ENCODE data around the gene B9D2.
"Not testable (repeated sequence)": the region's sequence is repeated elsewhere in the genome, so short reads cannot be mapped to it uniquely, and the experiment has no call there.

B9D2 gene

GRCh38 chr19:41395355-41395754 lies 31.4 kb upstream of the B9D2 start:
- DNase-seq, result no peak
- in situ Hi-C loops (cut with HindIII; ENCODE audit: low pct_ligation_motif_present, low pct_unique_long_range_greater_than_20kb, low sequenced_read_pairs), result no loop called here

DNA sequence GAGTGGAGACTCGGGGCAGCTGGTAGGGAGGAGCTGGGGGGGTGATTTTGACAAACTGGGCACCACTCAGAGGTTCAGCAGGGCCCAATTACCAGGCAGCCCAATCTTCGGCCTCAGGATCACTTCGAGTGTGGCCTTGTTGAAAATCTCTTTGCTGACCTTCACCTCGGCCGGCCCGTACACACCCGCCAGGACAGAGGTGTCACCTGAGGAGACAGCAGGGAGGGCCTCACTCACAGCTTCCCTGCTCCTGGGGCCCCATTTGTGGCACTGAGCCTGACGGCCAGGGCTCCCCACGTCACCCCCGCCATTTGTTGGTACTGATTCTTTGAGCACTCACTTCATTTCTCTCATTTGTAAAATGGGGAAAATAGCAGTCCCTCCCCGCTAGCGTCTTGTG lies 28.8 kb upstream of the B9D2 start:
- in situ Hi-C loops (cut with HindIII; ENCODE audit: low pct_ligation_motif_present, low pct_unique_long_range_greater_than_20kb, low sequenced_read_pairs), result no loop called here
- DNase-seq, result no peak

DNA sequence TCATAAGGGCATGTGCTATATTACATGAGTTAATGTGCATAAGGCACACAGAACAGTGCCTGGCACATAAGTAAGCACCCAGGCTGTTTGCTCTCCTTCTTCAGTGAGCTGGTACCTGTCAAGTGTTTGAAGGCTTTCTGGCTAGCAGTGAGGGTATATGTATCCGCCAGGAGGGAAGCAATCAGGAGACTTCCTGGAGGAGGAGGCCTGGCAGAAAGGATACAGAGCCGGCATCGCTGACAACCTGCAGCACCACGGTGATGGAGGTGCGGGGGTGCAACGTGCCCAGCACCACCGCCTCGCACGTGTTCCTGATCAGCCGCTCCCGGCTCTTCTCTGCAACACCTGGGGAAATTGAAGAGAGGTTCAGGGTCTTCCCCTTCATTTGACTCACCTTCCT lies 27.7 kb upstream of the B9D2 start:
- DNase-seq, result no peak
- in situ Hi-C loops (cut with HindIII; ENCODE audit: low pct_ligation_motif_present, low pct_unique_long_range_greater_than_20kb, low sequenced_read_pairs), result no loop called here

GRCh38 chr19:41386442-41386841 lies 22.5 kb upstream of the B9D2 start:
- DNase-seq, result no peak

DNA sequence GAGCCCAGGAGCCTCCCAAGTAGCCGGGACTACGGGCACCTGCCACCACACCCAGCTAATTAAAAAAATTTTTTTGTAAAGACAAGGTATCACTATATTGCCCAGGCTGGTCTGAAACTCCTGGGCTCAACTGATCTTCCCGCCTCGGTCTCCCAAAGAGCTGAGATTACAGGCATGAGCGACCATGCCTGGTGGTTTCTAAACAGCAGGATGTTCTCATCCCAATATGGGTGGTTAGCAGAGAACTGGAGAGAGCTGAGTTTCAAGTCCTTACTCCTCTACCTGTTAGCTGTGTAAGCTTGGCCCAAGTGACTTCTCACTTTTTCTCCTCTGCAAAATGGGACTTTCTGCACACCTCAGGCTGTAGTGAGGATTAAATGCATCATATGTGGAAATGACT lies 20.4 kb upstream of the B9D2 start:
- peak; percentile 49 for DNase-seq

More at GRCh38 chr19:41386442-41386841, 22.5 kb upstream of the B9D2 start:
- in situ Hi-C loops (cut with HindIII; ENCODE audit: low pct_ligation_motif_present, low pct_unique_long_range_greater_than_20kb, low sequenced_read_pairs), result no loop called here

GRCh38 chr19:41381536-41381935 lies 17.6 kb upstream of the B9D2 start:
- in situ Hi-C loops (cut with HindIII; ENCODE audit: low pct_ligation_motif_present, low pct_unique_long_range_greater_than_20kb, low sequenced_read_pairs); DNase-seq: not testable (repeated sequence)

More for the DNA sequence above, 20.4 kb upstream of the B9D2 start:
- in situ Hi-C loops (cut with HindIII; ENCODE audit: low pct_ligation_motif_present, low pct_unique_long_range_greater_than_20kb, low sequenced_read_pairs), result no loop called here

DNA sequence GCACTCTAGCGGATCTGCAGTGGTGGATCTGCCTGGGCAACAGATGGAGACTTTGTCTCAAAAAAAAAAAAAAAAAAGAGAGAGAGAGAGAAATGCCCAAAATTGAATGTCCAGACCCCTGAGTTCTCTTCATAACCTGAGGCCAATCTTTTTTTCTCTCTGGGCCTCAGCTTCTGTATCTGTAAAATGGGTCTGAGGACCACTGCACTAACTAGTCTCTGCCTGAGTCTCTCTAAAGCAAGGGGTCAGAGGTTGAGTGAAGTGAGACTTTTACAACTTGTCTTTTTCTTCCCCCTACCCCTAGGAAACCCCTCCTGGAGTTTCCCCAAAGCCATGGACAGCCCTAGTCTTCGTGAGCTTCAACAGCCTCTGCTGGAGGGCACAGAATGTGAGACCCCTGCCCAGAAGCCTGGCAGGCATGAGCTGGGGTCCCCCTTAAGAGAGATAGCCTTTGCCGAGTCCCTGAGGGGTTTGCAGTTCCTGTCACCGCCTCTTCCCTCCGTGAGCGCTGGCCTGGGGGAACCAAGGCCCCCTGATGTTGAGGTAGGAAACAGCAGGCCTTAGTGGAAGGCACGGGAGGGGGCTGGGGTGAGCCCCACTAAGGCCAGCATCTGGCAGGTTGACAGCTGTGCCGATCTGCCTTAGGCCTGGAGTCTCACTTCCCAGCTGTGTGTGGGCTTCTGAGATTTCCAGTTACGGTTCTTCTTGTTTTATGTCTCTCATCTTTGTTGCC lies 14.2 kb upstream of the B9D2 start:
- DNase-seq, result no peak
- in situ Hi-C loops (cut with HindIII; ENCODE audit: low pct_ligation_motif_present, low pct_unique_long_range_greater_than_20kb, low sequenced_read_pairs), result no loop called here

GRCh38 chr19:41376998-41377365 lies 13.0 kb upstream of the B9D2 start:
- no peak for DNase-seq
- in situ Hi-C loops (cut with HindIII; ENCODE audit: low pct_ligation_motif_present, low pct_unique_long_range_greater_than_20kb, low sequenced_read_pairs), result no loop called here

GRCh38 chr19:41376241-41376997 lies 12.5 kb upstream of the B9D2 start, which contains the start of gene TMEM91:
TSS of gene TMEM91 (plus strand) at chr19:41376533. CDS start at chr19:41378310, 1,777 bp downstream.
- DNase-seq, result no peak

DNA sequence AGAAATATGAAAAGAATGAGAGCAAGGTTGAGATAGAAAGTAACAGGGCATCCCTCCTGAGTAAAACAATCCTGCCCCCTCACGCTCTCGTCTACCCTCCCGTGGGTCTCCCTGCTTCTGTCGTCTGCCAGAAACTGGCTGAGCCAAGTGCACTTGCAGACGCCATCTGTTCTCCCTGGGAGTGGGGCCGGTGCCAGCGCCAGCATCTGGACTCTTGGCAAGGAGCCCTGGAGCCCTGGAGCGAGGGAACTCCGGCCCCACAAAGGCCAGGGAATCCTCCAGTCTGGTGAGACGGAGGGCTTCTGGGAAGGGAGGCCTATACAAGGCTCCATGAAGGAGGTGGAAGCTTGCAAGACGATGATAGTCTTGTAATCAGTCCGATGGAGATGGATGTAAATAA lies 10.0 kb upstream of the B9D2 start:
- DNase-seq, result peak; percentile 66
- in situ Hi-C loops (cut with HindIII; ENCODE audit: low pct_ligation_motif_present, low pct_unique_long_range_greater_than_20kb, low sequenced_read_pairs), result no loop called here

More at GRCh38 chr19:41376241-41376997, 12.5 kb upstream of the B9D2 start, which contains the start of gene TMEM91:
- in situ Hi-C loops (cut with HindIII; ENCODE audit: low pct_ligation_motif_present, low pct_unique_long_range_greater_than_20kb, low sequenced_read_pairs), result no loop called here

DNA sequence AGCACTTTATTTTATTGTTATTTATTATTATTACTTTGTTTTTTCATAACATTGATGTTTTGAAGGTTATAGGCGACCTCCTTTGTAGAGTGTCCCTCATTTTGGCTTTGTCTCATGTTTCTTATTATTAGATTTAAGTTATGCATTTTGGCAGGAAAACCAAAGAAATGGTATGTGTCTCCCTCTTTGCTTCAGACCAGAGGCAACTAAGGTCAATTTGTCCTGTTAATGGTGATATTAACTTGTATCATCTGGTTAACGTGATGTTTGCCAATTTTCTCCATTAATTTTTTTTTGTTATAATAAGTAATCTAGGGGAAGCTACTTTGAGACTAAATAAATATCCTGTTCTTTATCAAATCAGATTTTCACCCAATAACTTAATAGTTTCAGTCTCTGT lies 8.6 kb upstream of the B9D2 start:
- in situ Hi-C loops (cut with HindIII; ENCODE audit: low pct_ligation_motif_present, low pct_unique_long_range_greater_than_20kb, low sequenced_read_pairs), result no loop called here
- DNase-seq, result no peak

GRCh38 chr19:41371541-41371940 lies 7.6 kb upstream of the B9D2 start:
- in situ Hi-C loops (cut with HindIII; ENCODE audit: low pct_ligation_motif_present, low pct_unique_long_range_greater_than_20kb, low sequenced_read_pairs), result no loop called here
- DNase-seq, result no peak

GRCh38 chr19:41371119-41371518 lies 7.2 kb upstream of the B9D2 start:
- DNase-seq; in situ Hi-C loops (cut with HindIII; ENCODE audit: low pct_ligation_motif_present, low pct_unique_long_range_greater_than_20kb, low sequenced_read_pairs): not testable (repeated sequence)

DNA sequence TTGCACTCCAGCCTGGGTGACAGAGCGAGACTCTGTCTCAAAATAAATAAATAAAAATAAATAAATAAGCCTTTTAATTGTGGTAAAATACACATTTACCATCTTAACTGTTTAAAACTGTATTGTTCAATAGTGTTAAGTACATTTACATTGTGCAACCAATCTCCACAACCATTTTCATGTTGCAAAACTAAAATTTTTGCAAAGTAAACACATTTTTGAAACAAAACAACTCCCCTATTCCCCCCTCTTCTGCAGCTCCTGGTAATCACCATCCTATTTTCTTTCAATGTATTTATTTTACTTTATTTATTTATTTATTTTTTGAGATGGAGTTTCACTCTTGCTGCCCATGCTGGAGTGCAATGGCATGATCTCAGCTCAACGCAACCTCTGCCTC lies 5.8 kb upstream of the B9D2 start:
- in situ Hi-C loops (cut with HindIII; ENCODE audit: low pct_ligation_motif_present, low pct_unique_long_range_greater_than_20kb, low sequenced_read_pairs), result no loop called here
- DNase-seq, result no peak

- peak; percentile 88 for DNase-seq
- in situ Hi-C loops (cut with HindIII; ENCODE audit: low pct_ligation_motif_present, low pct_unique_long_range_greater_than_20kb, low sequenced_read_pairs), result no loop called here
These were observed 3.9 kb upstream of the B9D2 start for GRCh38 chr19:41367848-41368301.

DNA sequence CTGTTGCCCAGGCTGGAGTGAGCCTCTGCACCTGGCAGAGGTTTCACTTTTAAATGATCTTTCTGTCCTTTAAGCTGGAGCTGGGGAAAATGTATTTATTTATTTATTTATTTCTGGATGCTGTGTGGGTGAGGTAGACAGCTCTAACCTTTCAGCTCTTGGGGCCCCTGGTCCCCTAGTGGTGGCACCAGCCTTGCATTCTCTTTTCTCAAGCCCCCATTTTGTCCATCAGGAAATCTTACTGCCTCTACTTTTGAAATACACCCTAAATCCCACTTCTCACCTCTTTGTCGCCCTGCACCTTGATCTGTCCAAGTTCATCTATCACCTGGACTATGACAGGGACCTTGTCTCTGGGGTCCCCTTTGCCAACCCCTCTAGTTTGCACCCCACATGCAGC lies 2.1 kb upstream of the B9D2 start:
- peak; percentile 38 for DNase-seq
- in situ Hi-C loops (cut with HindIII; ENCODE audit: low pct_ligation_motif_present, low pct_unique_long_range_greater_than_20kb, low sequenced_read_pairs), result no loop called here

DNA sequence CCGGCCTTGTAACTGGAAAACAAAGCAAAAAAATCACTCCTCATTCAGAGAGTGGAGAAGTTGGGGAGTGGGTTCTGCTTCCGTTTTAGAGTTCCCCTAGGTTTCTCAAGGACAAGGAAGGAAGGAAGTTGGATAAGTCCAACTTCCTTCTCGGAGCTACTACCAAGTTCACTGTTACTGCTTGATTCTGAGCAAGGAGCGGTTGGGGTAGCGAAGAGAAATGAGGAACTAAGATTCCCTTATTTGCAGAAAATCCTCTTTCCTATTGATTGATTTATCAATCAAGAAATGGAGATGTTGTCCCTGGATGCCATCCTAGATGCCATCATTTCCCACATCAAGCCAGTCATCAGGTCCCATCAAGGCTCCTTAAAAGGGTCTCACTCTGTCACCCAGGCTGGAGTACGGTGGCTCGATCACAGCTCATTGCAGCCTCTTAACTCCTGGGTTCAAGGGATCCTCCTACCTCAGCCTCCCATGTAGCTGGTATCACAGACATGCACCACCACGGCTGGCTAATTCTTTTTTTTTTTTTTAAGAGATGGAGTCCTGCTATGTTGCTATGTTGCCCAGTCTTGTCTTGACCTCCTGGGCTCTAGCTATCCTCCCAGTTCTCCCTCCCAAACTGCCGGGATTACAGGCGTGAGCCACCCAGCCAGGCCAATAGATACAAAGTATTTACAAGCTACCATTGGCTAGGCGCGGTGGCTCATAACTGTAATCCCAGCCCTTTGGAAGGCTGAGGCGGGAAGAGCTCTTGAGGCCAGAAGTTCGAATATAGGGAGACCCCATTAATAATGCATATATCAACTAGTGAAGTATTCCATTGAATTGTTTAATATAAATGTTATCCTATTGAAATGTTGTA lies 809 bp upstream of the B9D2 start:
- no peak for DNase-seq
- in situ Hi-C loops (cut with HindIII; ENCODE audit: low pct_ligation_motif_present, low pct_unique_long_range_greater_than_20kb, low sequenced_read_pairs), result no loop called here

GRCh38 chr19:41363371-41363752 lies 587 bp downstream of the B9D2 start:
- no peak for DNase-seq
- in situ Hi-C loops (cut with HindIII; ENCODE audit: low pct_ligation_motif_present, low pct_unique_long_range_greater_than_20kb, low sequenced_read_pairs), result no loop called here
